ENCODE measurements around the gene FAM89A. TPM values are rescaled to one million over a fixed set of nuclear protein-coding genes. Genes with fewer than 3 reads are reported as not detected.
"Not testable (repeated sequence)": the region's sequence is repeated elsewhere in the genome, so short reads cannot be mapped to it uniquely, and the experiment has no call there.

The FAM89A gene
- total RNA-seq, 1 donor: 10.9 TPM

- no peaks in the 10 kb centered on the region for H3K36me3 ChIP-seq (ENCODE audit: insufficient read depth, low read length)
- TF ChIP-seq CTCF (IDR thresholded peaks at IDR 0.05; ENCODE audit: extremely low read depth, low read depth, low read length): no peak
- H2AFZ ChIP-seq (ENCODE audit: low read length): no peak overlapping the region
- no peaks in the 10 kb centered on the region for H3K79me2 ChIP-seq (ENCODE audit: insufficient read depth, low read length)
- no peaks in the 10 kb centered on the region for H4K20me1 ChIP-seq (ENCODE audit: insufficient read depth, low read length)
- no peak for DNase-seq (ENCODE audit: insufficient read length, low spot score, missing footprints)
- H3K9me3 ChIP-seq (ENCODE audit: low read depth, low read length): no peaks in the 10 kb centered on the region
- H3K4me2 ChIP-seq (ENCODE audit: insufficient read depth, low read length): no peak overlapping the region
- H3K4me1 ChIP-seq (ENCODE audit: insufficient read depth, low read length): no peaks in the 10 kb centered on the region
- no peak overlapping the region for H3K27ac ChIP-seq (ENCODE audit: low read depth, low read length)
- no peak overlapping the region for H3K4me3 ChIP-seq (ENCODE audit: insufficient read depth, low read length)
- H3K27me3 ChIP-seq (ENCODE audit: insufficient read depth, low read length): no peaks in the 10 kb centered on the region
These were observed 28.7 kb downstream of the FAM89A start for GRCh38 chr1:231011360-231011759.

GRCh38 chr1:231007535-231007934, 32.5 kb downstream of the FAM89A start:
- not testable (repeated sequence) for H3K4me1 ChIP-seq (ENCODE audit: insufficient read depth, low read length); H3K27me3 ChIP-seq (ENCODE audit: insufficient read depth, low read length); H3K4me3 ChIP-seq (ENCODE audit: insufficient read depth, low read length); H2AFZ ChIP-seq (ENCODE audit: low read length); H3K36me3 ChIP-seq (ENCODE audit: insufficient read depth, low read length); H3K9me3 ChIP-seq (ENCODE audit: low read depth, low read length); H3K27ac ChIP-seq (ENCODE audit: low read depth, low read length); H3K79me2 ChIP-seq (ENCODE audit: insufficient read depth, low read length); H4K20me1 ChIP-seq (ENCODE audit: insufficient read depth, low read length); DNase-seq (ENCODE audit: insufficient read length, low spot score, missing footprints); H3K4me2 ChIP-seq (ENCODE audit: insufficient read depth, low read length)

GRCh38 chr1:231001892-231002291, 38.2 kb downstream of the FAM89A start:
- DNase-seq (ENCODE audit: insufficient read length, low spot score, missing footprints): no peak
- H3K79me2 ChIP-seq (ENCODE audit: insufficient read depth, low read length): no peaks in the 10 kb centered on the region
- TF ChIP-seq CTCF (IDR thresholded peaks at IDR 0.05; ENCODE audit: extremely low read depth, low read depth, low read length): no peak
- H4K20me1 ChIP-seq (ENCODE audit: insufficient read depth, low read length): no peaks in the 10 kb centered on the region
- no peak overlapping the region for H3K27ac ChIP-seq (ENCODE audit: low read depth, low read length)
- no peaks in the 10 kb centered on the region for H3K9me3 ChIP-seq (ENCODE audit: low read depth, low read length)
- H3K4me3 ChIP-seq (ENCODE audit: insufficient read depth, low read length): no peak overlapping the region
- no peak overlapping the region for H3K4me2 ChIP-seq (ENCODE audit: insufficient read depth, low read length)
- H3K4me1 ChIP-seq (ENCODE audit: insufficient read depth, low read length): no peaks in the 10 kb centered on the region
- no peak overlapping the region for H2AFZ ChIP-seq (ENCODE audit: low read length)
- no peaks in the 10 kb centered on the region for H3K27me3 ChIP-seq (ENCODE audit: insufficient read depth, low read length)
- H3K36me3 ChIP-seq (ENCODE audit: insufficient read depth, low read length): peaks cover 40% of the 10 kb centered on the region

- Histone ChIP-seq H3K4me1 (ENCODE audit: insufficient read depth, low read length) (no peaks in the 10 kb centered on the region), H3K27me3 (ENCODE audit: insufficient read depth, low read length) (no peaks in the 10 kb centered on the region), H3K9me3 (ENCODE audit: low read depth, low read length) (no peaks in the 10 kb centered on the region), H3K27ac (ENCODE audit: low read depth, low read length) (no peak overlapping the region), H4K20me1 (ENCODE audit: insufficient read depth, low read length) (no peaks in the 10 kb centered on the region), H2AFZ (ENCODE audit: low read length) (no peak overlapping the region), H3K4me3 (ENCODE audit: insufficient read depth, low read length) (no peak overlapping the region), H3K4me2 (ENCODE audit: insufficient read depth, low read length) (no peak overlapping the region), H3K79me2 (ENCODE audit: insufficient read depth, low read length) (no peaks in the 10 kb centered on the region), H3K36me3 (ENCODE audit: insufficient read depth, low read length) (peaks cover 52% of the 10 kb centered on the region)
- TF ChIP-seq CTCF (IDR thresholded peaks at IDR 0.05; ENCODE audit: extremely low read depth, low read depth, low read length): no peak
- DNase-seq (ENCODE audit: insufficient read length, low spot score, missing footprints): no peak
These were observed 39.4 kb downstream of the FAM89A start for GRCh38 chr1:231000639-231001038.
